Measurements from ENCODE around the gene TPP1. TPM values are rescaled to one million over a fixed set of nuclear protein-coding genes. Genes with fewer than 3 reads are reported as not detected.
A peak's percentile ranks its signal among the peaks of the same experiment; 100 is the strongest.

The TPP1 gene
- 10 to 100 TPM; 18.7 to 49.0 (median 39.9) TPM for polyA plus RNA-seq

- WGBS, 3 donors = 0% methylated on average over 16 of the region's 16 CpGs
- H3K27ac ChIP-seq (ENCODE audit: low read depth, low read length) = peak within 1 kb of the TSS; percentile 21
Measured at GRCh38 chr11:6619004-6619745, at the start of gene TPP1. TPP1 (minus strand) TSS chr11:6619422; CDS start chr11:6619400, 22 bp downstream.

- 64 to 69% (median 68%) methylated on average over 3 of the region's 3 CpGs for WGBS, 3 donors
- no peak overlapping the region for H3K27ac ChIP-seq (ENCODE audit: low read depth, low read length)
Measured at GRCh38 chr11:6667733-6668374, 48.6 kb upstream of the TPP1 start.

GRCh38 chr11:6666302-6667183 lies 47.3 kb upstream of the TPP1 start:
- no peak overlapping the region for H3K27ac ChIP-seq (ENCODE audit: low read depth, low read length)
- 87 to 94% (median 88%) methylated on average over 4 of the region's 4 CpGs for WGBS, 3 donors

DNA sequence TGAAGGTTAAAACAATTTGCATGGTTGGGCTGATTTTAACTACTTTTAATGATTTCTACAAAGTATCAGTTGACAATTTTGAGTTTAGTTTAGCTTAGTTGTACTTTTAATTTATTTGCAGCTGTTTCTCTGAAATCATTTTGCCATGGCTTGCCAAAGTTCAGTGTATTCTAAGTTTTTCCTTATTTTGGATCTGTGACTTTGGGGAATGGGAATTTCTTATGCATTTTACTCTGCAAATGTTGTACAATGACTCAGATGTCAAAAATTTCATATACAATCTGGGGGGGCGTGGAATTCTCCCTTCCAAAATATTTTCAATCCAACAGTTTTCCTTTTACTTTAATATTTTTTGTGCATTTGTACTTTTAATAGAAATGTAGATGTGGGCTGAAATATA lies 45.3 kb upstream of the TPP1 start:
- 0 to 70% (median 0%) methylated on average over 1 of the region's 1 CpG for WGBS, 3 donors
- no peak overlapping the region for H3K27ac ChIP-seq (ENCODE audit: low read depth, low read length)

GRCh38 chr11:6663794-6664469 lies 44.7 kb upstream of the TPP1 start:
- 57 to 86% (median 61%) methylated on average over 3 of the region's 3 CpGs for WGBS, 3 donors
- H3K27ac ChIP-seq (ENCODE audit: low read depth, low read length) = no peak overlapping the region

DNA sequence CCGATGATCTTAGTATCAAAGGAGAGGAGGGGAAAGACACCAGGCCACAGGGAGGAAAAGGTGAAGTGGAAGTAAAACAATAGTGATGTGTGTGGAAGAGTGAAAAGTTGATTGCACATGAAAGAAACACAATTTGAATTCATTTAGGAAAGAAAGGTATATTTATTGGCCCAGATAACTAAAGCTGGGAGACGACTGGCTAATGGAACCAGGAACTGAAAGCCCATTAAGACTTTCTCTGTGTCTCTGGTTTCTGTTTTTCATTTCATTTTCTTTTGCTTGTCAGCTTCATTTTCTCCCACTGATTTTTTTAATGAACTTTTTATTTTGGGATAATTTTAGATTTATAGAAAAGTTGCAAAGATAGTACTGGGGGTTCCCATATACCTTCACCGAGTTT lies 41.5 kb upstream of the TPP1 start:
- 88 to 90% (median 89%) methylated on average over 3 of the region's 3 CpGs for WGBS, 3 donors
- no peak overlapping the region for H3K27ac ChIP-seq (ENCODE audit: low read depth, low read length)

DNA sequence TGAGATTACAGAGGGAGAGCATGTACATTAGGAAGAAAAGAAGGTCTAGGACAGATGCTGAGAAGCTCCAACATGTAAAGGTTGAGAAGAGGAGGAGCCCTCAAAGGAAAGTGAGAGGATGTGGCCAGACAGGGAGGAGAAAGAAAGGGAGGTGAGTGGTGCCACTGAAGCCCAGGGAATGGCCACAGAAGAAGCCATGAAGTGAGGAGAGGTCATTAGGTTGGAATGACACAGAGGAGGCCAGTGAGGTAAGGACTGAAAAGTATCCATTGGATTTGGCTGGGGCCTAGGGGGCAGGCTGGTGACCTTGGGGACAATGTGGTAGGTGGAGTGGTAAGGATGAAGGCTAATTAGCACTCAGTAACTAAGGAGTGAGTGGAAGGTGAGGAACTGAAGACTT lies 39.4 kb upstream of the TPP1 start:
- H3K27ac ChIP-seq (ENCODE audit: low read depth, low read length) = no peak overlapping the region

GRCh38 chr11:6657346-6657745 lies 38.1 kb upstream of the TPP1 start:
- WGBS, 3 donors = 70 to 83% (median 83%) methylated on average over 1 of the region's 1 CpG
- no peak overlapping the region for H3K27ac ChIP-seq (ENCODE audit: low read depth, low read length)

GRCh38 chr11:6656936-6657335 lies 37.7 kb upstream of the TPP1 start:
- H3K27ac ChIP-seq (ENCODE audit: low read depth, low read length) = no peak overlapping the region
- WGBS, 3 donors = 78 to 93% (median 86%) methylated on average over 5 of the region's 5 CpGs

GRCh38 chr11:6656584-6656915 lies 37.3 kb upstream of the TPP1 start:
- WGBS, 3 donors = 65 to 75% (median 69%) methylated on average over 4 of the region's 4 CpGs
- H3K27ac ChIP-seq (ENCODE audit: low read depth, low read length) = no peak overlapping the region

DNA sequence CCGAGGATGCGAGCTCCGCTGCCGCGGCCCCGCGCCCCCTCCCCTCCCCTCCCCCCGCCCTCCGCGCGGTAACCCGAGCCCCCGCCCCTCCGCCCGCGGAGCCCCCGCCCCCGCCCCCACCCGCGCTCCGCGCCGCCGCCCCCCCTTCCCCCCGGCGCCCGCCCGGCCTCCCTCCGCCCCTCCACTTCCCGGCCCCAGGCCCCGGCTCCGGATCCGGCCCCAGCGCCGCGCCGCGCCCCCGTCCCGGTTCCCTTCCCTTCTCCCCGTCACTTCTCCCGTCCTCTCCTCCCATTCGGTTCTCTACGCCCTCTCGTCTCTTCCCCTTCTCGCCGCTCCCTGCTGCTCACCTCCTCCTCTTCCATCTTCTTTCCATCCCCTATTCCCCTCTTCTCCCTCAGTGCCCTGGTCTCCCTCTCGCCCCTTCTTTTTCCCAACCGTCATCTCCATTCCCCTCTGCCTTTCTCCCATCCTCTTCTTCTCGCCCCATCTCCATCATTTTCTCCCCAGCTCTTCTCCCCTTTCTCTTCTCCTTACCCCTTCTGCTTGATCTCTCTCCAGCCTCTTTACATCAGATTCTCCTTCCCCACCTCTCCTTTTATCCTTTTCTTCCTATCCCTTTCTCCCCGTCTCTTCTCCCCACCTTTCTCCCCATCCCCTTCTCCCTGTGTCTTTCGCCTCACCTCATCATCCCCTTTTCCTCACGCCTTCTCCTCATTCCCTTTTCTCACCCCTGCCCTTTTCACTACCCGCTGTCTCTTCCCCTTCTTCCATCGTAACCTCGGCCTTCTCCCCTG lies 36.8 kb upstream of the TPP1 start, which contains the start of gene DCHS1:
Gene DCHS1, minus strand, starts transcription at position 20 of the 794 bp plus-strand sequence. CDS start 14,196 bp downstream, outside the sequence.
- 15 to 27% (median 17%) methylated on average over 20 to 29 of the region's 56 CpGs for WGBS, 3 donors
- H3K27ac ChIP-seq (ENCODE audit: low read depth, low read length) = no peak within 1 kb of the TSS

DNA sequence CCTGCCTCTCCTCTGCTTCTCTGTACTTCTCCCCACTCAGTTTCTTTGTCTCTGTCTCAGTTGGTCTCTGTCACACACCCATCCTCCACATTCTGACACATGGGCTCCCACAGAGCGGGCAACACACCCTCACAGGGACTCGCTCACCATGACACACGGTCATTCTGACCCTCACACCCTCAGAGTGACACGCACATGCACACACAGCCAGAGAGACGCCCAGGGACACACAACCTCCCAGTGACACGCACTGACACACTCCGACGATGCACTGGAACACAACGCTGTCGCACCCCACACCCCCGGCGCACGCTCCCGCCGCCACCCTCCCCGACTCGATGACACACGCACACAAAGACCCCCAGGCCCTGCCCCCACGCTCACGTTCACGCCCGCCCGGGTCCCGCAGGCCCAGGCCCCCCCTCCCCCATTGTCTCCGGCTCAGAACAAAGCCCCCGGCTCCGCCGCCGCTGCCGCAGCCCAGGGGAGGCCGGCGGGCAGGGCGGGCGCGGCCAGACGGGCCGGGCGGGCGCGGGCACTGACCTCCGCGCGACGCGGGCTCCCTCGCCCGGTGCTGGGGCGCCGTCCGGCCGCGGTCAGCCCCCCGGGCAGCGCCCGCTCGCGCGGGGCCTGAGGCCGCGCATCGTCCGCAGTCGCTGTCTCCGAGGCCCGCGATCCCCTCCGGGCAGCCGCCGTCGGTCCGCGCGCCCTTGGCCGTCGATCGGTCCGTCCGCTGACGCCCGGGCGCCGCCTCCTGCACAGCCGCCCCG lies 36.0 kb upstream of the TPP1 start:
- WGBS, 3 donors = 3 to 5% (median 3%) methylated on average over 46 to 82 of the region's 84 CpGs
- H3K27ac ChIP-seq (ENCODE audit: low read depth, low read length) = no peak overlapping the region

GRCh38 chr11:6654281-6655019 lies 35.2 kb upstream of the TPP1 start:
- WGBS, 3 donors = 47 to 53% (median 49%) methylated on average over 9 of the region's 9 CpGs

GRCh38 chr11:6653656-6654055 lies 34.4 kb upstream of the TPP1 start:
- no peak overlapping the region for H3K27ac ChIP-seq (ENCODE audit: low read depth, low read length)
- 86 to 94% (median 92%) methylated on average over 2 of the region's 2 CpGs for WGBS, 3 donors

More at GRCh38 chr11:6654281-6655019, 35.2 kb upstream of the TPP1 start:
- H3K27ac ChIP-seq (ENCODE audit: low read depth, low read length) = no peak overlapping the region

DNA sequence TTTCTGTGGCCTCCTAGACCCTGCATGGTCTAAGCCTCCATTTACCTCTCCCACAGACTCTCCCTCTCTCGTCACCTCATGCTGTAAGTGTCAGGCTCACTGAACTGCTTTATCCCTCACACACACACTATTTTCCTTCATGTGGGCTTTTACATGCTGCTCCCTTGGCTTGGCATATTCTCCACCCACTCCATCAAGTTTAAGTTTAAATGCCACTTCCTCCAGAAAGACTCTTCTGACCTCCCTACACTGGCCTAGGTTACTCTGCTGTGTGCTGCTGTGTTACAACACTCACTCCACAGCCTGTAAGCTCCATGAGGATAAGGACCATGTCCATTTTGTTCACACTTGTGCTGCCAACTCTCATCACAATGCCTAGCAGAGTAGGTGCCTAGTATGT lies 33.9 kb upstream of the TPP1 start:
- 88 to 100% (median 94%) methylated on average over 1 of the region's 1 CpG for WGBS, 3 donors

GRCh38 chr11:6652182-6652581 lies 33.0 kb upstream of the TPP1 start:
- 53 to 63% (median 59%) methylated on average over 3 of the region's 3 CpGs for WGBS, 3 donors

More for the DNA sequence above, 33.9 kb upstream of the TPP1 start:
- H3K27ac ChIP-seq (ENCODE audit: low read depth, low read length) = no peak overlapping the region

More at GRCh38 chr11:6652182-6652581, 33.0 kb upstream of the TPP1 start:
- H3K27ac ChIP-seq (ENCODE audit: low read depth, low read length) = no peak overlapping the region
